Urinary bladder (tissue), 4 donors: Measurements from ENCODE around the gene PHF23. TPM values are rescaled to one million over a fixed set of nuclear protein-coding genes. Genes with fewer than 3 reads are reported as not detected.
A peak's percentile ranks its signal among the peaks of the same experiment; 100 is the strongest.

Experiments used
- DNase-seq: peaks from one replicate; pipeline ENCODE4 v3.0.0-alpha.2; 2015; ENCODE audit errors: extremely low spot score
- H3K27ac ChIP-seq: one replicate; pipeline ENCODE4 v1.5.1; 2013; ENCODE audit warnings: low read depth, mild to moderate bottlenecking, moderate library complexity
- H3K36me3 ChIP-seq: one replicate; pipeline ENCODE4 v1.6.1; 2013; ENCODE audit warnings: mild to moderate bottlenecking, moderate library complexity; ENCODE audit not compliant: insufficient read depth
- H3K4me1 ChIP-seq: one replicate; pipeline ENCODE4 v1.6.1; 2013; ENCODE audit warnings: mild to moderate bottlenecking, moderate library complexity; ENCODE audit not compliant: insufficient read depth
- H3K4me3 ChIP-seq: one replicate; pipeline ENCODE4 v1.5.1; 2013; ENCODE audit warnings: low read depth, low read length
- WGBS: extraction: QIAGEN DNeasy Blood & Tissue Kit; methylation state at CpG from one replicate; pipeline ENCODE4 v1.1.7; 2013; 5-methylcytosine and 5-hydroxymethylcytosine counted together
- polyA plus RNA-seq: library from polyadenylated mRNA; stranded (reverse); fragments of 200-250 nt; gene quantifications from one replicate; pipeline ENCODE4 v1.2.3, GENCODE V29; 2013
- total RNA-seq: library from RNA; depleted of rRNA; stranded (reverse); fragments of >200 nt; gene quantifications from one replicate; pipeline ENCODE4 v1.2.3, GENCODE V29; 2014
- donor health status: healthy with polysubstance abuse.
- donor health status: healthy.

Gene PHF23
- total and polyA plus RNA-seq, 2 donors: 18.8 to 39.0 TPM

DNA sequence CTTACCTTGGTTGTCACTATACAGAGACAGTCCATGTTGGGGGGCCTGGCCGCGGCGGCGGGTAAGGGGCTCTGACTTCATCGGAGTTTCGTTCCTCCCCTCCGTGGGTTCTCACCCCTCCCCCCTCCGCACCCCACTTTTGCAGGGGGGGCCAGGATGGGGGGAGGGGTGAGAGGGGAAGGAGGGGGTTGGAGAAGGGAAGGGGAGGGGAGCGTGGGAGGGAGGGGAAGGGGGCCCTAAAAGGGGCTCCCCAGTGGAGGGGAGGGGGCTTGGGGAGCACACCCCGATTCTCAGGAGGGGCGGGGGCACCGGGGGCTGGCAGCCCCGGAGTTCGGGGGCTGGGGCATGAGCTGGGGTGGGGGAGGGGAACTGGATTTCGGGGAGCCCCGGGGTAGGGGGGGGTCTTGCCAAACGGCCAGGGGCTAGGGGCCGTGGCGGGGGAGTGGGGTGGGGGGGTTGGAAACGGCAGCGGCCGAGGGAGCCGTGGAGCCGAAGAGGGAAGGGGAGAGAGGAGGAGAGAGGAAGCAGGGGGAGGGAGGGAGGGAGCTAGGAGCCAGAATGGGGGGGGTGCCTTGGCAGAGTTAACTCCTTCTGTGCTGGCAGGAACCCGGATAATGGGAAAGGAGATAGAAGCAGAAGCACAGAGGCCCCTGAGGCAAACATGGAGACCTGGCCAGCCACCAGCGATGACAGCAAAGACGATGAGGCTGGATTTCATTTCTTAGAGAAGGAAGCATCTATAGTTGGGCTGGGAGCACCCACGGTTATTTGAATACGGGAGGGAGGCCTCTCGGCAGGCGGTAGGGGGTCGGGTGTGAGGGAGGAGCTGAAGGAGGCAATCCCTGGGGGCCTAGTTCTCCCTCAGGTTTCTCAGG, 21.9 kb downstream of the PHF23 start:
- peak overlapping the region; percentile 52 for H3K4me3 ChIP-seq
- DNase-seq: no peak
- no peaks in the 10 kb centered on the region for H3K36me3 ChIP-seq
- WGBS: under 1% methylated on average over 32 of the region's 32 CpGs
- H3K27ac ChIP-seq: peak overlapping the region; percentile 67
- peaks cover 5% of the 10 kb centered on the region for H3K4me1 ChIP-seq

DNA sequence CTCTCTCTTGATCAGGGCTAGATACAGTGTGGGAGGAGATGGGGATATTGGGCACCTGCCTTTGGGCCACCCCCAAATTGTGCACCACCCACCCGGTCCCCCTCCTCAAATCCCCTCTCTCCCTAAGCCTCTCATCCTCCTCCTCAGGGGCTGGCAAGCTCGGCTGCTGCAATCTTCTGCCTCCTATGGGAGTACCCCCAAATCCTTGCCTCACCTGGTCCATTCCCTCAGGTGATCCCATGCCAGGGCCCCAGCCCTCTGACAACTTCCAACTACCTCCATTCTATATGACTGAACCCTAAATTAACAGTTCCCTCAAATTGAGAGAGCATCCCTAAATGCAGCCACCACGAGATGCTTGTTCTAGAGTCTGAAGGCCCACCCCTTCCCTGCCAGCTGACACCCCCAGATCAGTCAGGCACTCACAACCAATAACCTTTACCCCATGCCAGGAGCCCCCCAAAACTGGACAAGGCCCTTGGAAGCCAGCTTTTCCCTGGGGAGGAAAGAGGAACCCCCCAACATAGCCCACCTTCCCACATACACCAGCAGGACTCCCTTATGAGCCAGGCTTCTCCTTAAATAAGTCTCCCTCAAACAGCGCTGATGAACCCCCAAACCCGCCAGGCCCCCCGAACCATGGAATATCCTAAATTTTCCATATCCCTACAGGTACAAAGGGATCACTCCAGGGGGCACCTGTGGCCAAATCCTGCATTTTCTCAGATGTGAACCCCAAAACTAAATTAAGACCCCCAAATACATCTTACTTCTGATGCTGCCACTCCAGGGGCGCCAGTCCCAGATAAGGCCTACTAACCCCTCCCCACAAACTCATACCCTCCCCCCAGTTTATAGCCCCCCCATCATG, 22.8 kb downstream of the PHF23 start:
- Histone ChIP-seq H3K4me1 (peaks cover 5% of the 10 kb centered on the region), H3K4me3 (peak overlapping the region; percentile 52), H3K27ac (no peak overlapping the region)

GRCh38 chr17:7215652-7216180, 23.5 kb downstream of the PHF23 start:
- WGBS: 13% methylated on average over 10 of the region's 10 CpGs
- H3K4me3 ChIP-seq: no peak overlapping the region
- DNase-seq: no peak
- H3K27ac ChIP-seq: peak overlapping the region; percentile 53
- H3K4me1 ChIP-seq: peaks cover 3% of the 10 kb centered on the region
- no peaks in the 10 kb centered on the region for H3K36me3 ChIP-seq

More for the DNA sequence above, 22.8 kb downstream of the PHF23 start:
- DNase-seq: no peak
- WGBS: 16% methylated on average over 7 of the region's 7 CpGs
- no peaks in the 10 kb centered on the region for H3K36me3 ChIP-seq

DNA sequence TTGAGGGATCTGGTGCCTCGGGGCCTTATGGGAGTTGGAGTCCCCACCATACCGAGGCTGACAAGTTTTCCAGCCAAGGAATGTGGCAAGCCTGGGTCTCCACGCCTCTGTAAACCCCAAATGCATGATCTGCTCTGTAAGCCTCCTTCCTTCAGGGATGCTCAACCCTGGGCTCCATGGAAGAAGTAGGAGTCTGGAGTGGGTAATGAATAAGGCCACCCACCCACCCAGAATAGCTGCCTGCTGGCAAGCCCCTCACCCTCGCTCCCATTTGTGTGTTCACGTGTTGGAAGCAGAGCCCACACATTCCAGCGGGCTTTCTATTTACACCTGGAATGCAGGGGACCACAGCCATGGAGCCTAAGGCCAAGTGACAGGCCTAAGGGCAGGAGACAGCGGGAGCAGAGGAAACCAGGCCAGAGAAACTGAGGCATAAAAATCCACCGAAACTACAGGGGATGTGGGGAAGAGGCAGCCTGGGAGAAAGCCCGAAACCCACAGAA, 24.1 kb downstream of the PHF23 start:
- H3K36me3 ChIP-seq: no peaks in the 10 kb centered on the region
- no peak overlapping the region for H3K4me3 ChIP-seq
- 14% methylated on average over 9 of the region's 9 CpGs for whole genome bisulfite sequencing
- peaks cover 2% of the 10 kb centered on the region for H3K4me1 ChIP-seq
- peak overlapping the region; percentile 53 for H3K27ac ChIP-seq
- no peak for DNase-seq

GRCh38 chr17:7214300-7215135, 24.7 kb downstream of the PHF23 start:
- WGBS: under 1% methylated on average over 45 of the region's 45 CpGs
- Histone ChIP-seq H3K36me3 (no peaks in the 10 kb centered on the region), H3K27ac (peak overlapping the region; percentile 38), H3K4me1 (peaks cover 2% of the 10 kb centered on the region), H3K4me3 (peak overlapping the region; percentile 53)
- DNase-seq: peak; percentile 97

GRCh38 chr17:7213895-7214299, 25.4 kb downstream of the PHF23 start:
- no peak overlapping the region for H3K27ac ChIP-seq
- DNase-seq: peak; percentile 92
- 4% methylated on average over 15 of the region's 15 CpGs for WGBS
- peaks cover 2% of the 10 kb centered on the region for H3K4me1 ChIP-seq
- peak overlapping the region; percentile 53 for H3K4me3 ChIP-seq
- H3K36me3 ChIP-seq: no peaks in the 10 kb centered on the region

DNA sequence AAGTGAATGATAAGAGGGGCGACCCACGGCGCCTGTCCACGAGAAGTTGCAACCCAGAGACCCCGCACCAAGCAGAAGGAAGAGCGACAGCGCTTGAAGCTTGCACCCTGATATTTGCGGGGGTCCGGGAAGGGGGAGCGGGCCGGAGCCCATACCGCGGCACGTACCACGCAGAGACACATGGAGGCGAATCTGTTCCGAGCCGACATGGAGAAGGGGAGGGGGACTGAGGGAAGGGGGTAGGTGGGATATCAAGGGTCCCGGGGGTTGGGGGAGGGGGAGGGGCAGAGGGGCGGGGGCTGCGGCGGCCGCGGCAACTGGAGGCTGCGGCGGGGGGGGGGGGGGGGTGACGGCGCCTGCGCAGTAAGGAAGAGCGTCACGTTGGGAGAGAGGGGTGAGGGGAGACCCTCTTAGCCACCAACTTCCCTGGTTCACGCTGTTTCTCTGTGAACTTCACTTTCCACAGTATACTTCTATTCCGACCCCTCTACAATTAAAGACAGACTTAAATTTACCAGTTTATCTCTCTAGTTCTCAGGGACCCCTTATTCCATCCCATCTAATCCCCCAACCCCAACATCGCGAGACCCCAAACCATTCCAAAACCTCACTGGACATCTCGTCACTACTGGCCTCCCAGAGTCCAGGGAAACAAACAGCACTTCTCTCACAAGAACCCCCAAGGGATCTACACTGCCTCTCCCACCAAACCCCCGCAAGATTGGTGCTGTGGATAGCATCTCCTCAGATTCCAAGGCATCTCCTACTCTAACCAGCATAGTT, 27.6 kb downstream of the PHF23 start:
- Histone ChIP-seq H3K4me1 (peaks cover 2% of the 10 kb centered on the region), H3K27ac (no peak overlapping the region), H3K4me3 (no peak overlapping the region), H3K36me3 (no peaks in the 10 kb centered on the region)
- 37% methylated on average over 35 of the region's 37 CpGs for WGBS
- DNase-seq: no peak

DNA sequence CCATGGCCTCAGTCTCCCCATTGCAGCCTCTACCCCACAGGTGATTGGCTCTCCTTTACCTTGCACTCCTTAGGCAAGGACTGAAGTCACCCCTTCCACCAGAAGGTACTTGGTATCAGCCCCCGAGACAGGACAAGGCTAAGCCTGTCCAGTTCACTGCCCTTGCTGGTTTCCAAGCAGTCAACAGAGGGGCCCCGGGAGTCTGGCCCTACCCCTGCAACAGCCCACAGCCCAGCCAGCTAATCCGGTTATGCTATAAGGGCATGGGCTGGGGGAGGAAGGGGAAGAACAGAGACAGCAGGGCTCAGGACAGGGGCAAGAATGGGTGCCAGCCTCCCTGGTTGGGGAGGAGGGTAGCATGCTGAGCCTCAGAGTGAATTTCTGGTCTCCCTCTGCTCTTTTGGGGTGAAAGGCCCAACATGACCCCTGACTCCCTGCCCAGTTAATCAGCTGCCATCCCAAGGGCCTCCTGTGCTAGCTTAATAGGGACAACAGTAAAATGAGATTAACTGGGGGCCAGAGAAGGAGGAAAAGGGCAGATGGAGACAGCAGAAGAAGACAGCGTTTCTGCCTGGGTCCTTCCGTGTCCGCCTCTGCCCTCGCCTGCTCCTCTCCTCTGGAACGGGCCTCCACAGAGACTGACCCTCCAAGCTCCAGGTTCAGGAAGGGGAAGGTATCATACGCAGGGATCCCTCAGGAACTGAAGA, 30.4 kb downstream of the PHF23 start:
- 82% methylated on average over 9 of the region's 9 CpGs for WGBS
- no peak for DNase-seq
- no peak overlapping the region for H3K4me3 ChIP-seq
- H3K36me3 ChIP-seq: no peaks in the 10 kb centered on the region
- H3K4me1 ChIP-seq: peaks cover under 1% of the 10 kb centered on the region
- H3K27ac ChIP-seq: no peak overlapping the region

DNA sequence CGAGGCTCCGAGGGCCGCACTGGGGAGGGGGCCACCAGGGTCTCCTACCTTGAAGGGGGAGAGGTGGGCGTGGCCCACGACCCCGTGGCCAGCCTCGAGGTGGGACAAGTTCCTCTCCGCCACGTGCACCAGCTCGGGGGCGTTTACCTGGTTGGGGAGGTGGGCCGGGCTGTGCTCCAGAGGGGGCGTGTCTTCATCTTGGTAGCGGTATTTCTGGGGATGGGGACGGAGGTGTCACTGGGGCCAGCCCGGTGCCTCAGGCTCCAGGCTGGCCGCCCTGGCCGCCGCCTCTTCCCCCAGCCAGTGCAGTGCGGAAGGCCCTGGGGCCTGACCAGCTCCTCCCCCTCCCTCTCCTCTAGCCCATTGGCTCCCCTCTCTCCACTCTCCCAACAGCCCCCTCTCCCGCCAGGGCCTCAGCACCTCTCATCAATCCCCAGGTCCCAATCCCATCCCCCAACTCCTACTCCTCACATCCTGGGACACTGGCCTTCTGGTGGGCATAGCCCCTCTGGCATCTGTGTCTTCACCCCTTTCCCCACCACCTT, 31.2 kb downstream of the PHF23 start:
- DNase-seq: no peak
- 59% methylated on average over 21 of the region's 21 CpGs for WGBS
- no peak overlapping the region for H3K27ac ChIP-seq
- no peak overlapping the region for H3K4me3 ChIP-seq
- H3K36me3 ChIP-seq: no peaks in the 10 kb centered on the region
- H3K4me1 ChIP-seq: no peaks in the 10 kb centered on the region

- Histone ChIP-seq H3K27ac (no peak overlapping the region), H3K4me3 (no peak overlapping the region), H3K4me1 (no peaks in the 10 kb centered on the region), H3K36me3 (no peaks in the 10 kb centered on the region)
- WGBS: 78% methylated on average over 24 of the region's 24 CpGs
- DNase-seq: no peak
Observed at GRCh38 chr17:7207120-7208001, 31.9 kb downstream of the PHF23 start.

DNA sequence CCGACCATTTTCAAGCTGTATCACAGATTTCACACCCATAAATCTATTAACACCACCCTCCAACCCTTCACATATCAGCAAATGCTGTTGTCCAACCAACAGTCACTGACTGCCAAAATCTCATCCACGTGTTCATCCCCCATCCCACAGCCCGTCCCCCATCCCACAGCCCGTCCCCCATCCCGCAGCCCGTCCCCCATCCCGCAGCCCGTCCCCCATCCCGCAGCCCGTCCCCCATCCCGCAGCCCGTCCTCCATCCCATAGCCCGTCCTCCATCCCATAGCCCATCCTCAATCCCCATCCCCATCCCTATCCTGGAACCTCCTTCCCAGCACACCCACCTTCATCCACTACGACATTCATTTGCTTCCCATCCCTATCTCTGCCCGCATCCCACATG, 33.7 kb downstream of the PHF23 start:
- Histone ChIP-seq H3K27ac (no peak overlapping the region), H3K4me3 (peak overlapping the region; percentile 44), H3K4me1 (no peaks in the 10 kb centered on the region), H3K36me3 (no peaks in the 10 kb centered on the region)
- no peak for DNase-seq
- 28% methylated on average over 15 of the region's 15 CpGs for WGBS
